Mammary epithelial cell (primary cell): ENCODE data around the gene VWA5B1.

Experiments
- CTCF ChIP-seq, 2 donors: IDR thresholded peaks in 1 of 2; conservative IDR thresholded peaks in 1 of 2; 2 replicates each; pipeline ENCODE4 v1.5.1; 2011 to 2012; ENCODE audit warnings: inconsistent platforms in 2 of 2, low read length in 2 of 2, mild to moderate bottlenecking in 2 of 2, control low read depth in 1 of 2, low read depth in 1 of 2; ENCODE audit not compliant: insufficient read depth in 1 of 2; ENCODE audit errors: extremely low read depth in 1 of 2
- EZH2 ChIP-seq: IDR thresholded peaks from 2 replicates; pipeline ENCODE4 v1.6.1; 2012; ENCODE audit warnings: low read length, inconsistent platforms, borderline replicate concordance

GRCh38 chr1:20321573-20321972, 30.9 kb downstream of the VWA5B1 start:
- TF ChIP-seq CTCF (conservative IDR thresholded peaks at IDR 0.05 in 1 of 2, IDR thresholded peaks at IDR 0.05 in 1 of 2; ENCODE audit: extremely low read depth in 1 of 2, insufficient read depth in 1 of 2, low read depth in 1 of 2, low read length in 2 of 2) (no peak), EZH2 (no peak)
